NCI-H82 treated with DMSO at 0.1 percent for 48 hours (cell line): ENCODE results near the gene KRTAP2-3.
"Not testable (repeated sequence)": the region's sequence is repeated elsewhere in the genome, so short reads cannot be mapped to it uniquely, and the experiment has no call there.

Experiments used
- DNase-seq: peaks from one replicate; lab custom pipeline; 2025; ENCODE audit not compliant: unreplicated experiment; lab: John Stamatoyannopoulos, UW

KRTAP2-3 gene

DNA sequence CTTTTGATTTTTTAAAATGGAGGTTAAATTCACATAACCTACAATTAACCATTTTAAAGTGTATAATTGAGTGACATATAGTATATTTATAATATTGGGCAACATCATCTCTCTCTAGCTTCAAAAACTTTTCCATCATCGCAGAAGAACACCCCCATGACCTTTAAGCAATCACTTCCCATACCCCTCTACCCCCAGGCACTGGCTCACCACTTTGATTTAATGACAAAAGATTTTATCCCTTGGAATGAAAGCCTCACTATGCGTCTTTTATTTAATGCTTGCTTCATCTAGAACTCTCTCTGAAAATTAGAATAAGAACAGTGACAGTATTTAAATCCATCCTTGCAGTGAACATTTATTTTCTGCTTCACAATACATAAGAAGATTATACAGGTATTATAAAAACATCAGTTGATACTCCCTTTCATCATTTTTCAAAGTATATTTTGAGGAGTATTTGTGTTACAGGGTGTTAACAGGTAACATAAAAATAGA is 22.0 kb downstream of the KRTAP2-3 start:
- DNase-seq: no peak

- DNase-seq: not testable (repeated sequence)
These were observed 25.5 kb downstream of the KRTAP2-3 start, which contains the start of gene KRTAP1-3 for GRCh38 chr17:41034346-41034935. Gene KRTAP1-3, minus strand, starts transcription at chr17:41034874. Its CDS starts 53 bp downstream, at chr17:41034821.

DNA sequence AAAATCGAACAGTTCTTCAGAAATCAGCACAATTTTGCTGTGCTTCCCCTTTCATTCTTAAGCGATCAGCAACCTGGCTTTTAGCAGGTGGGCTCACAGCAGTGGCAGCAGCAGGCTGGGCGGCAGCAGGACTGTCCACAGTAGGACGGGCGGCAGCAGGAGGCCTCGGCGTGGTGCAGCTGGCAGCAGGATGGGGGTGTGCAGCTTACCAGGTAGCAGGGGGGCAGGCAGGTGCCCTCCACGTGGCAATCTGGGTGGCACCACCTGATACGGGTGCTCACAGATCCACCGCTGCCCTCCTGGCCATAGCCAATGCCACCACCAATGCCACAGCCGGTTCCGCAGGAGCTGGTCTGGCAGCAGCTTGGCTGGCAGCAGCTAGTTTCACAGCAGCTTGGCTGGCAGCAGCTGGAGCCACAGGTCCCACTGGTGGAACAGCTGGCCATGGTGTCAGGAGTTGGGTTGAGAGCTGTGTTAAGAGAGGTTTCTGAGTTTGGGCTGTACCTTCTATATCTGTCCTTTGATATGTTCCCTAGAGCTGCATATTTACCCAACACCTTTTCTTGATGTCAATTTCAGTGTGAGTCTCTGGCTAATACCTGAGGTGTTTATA is 30.2 kb downstream of the KRTAP2-3 start, which contains the start of gene KRTAP1-4:
Gene KRTAP1-4 (minus strand): TSS at position 563 of the 613 bp plus-strand sequence. CDS start 117 bp downstream, at position 446.
- DNase-seq: no peak

DNA sequence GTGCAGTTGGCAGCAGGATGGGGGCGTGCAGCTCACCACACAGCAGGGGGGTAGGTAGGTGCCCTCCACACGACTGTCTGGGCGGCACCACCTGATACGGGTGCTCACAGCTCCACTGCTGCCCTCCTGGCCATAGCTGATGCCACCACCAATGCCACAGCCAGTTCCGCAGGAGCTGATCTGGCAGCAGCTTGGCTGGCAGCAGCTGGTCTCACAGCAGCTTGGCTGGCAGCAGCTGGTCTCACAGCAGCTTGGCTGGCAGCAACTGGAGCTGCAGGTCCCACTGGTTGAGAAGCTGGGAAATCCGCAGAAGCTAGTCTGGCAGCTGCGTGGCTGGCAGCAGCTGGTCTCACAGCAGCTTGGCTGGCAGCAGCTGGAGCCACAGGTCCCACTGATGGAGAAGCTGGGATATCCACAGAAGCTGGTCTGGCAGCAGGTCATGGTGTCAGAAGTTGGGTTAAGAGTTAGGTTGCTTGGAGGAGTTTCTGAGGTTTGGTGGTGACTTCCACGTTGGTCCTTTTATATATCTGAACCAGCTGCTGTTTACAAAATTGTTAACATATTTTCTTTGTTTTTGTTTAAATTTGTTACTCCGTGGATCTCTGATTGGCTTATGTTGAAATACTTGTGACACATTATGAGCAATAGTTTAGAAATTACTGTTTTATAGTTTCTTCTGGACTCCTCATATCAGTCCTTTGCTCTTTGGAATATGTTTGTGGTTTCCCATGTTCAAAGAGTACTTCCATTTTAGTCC is 33.0 kb downstream of the KRTAP2-3 start, which contains the start of gene KRTAP1-5:
Gene KRTAP1-5 (minus strand): TSS at position 494 of the 757 bp plus-strand sequence. CDS start 53 bp downstream, at position 441.
- DNase-seq: no peak

GRCh38 chr17:41024697-41025096 is 35.2 kb downstream of the KRTAP2-3 start:
- DNase-seq: no peak

DNA sequence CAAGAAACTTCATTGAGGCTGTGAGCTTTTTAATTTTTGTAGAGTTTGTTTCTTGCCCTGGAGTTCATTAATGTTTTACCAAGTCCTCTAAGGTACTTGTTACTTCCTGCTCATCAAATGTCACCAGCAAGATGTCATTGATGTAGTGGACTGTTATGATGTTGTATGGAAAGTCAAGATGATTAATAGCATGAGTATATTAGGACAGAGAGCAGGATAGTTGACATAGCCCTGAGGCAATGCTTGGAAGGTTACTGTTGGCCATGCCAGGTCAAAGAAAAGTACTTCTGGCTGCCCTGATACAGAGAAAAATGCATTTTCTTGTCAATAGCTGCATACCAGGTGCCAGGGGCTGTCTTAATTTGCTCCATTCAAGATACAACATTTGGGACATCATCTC is 39.6 kb downstream of the KRTAP2-3 start:
- DNase-seq: no peak

DNA sequence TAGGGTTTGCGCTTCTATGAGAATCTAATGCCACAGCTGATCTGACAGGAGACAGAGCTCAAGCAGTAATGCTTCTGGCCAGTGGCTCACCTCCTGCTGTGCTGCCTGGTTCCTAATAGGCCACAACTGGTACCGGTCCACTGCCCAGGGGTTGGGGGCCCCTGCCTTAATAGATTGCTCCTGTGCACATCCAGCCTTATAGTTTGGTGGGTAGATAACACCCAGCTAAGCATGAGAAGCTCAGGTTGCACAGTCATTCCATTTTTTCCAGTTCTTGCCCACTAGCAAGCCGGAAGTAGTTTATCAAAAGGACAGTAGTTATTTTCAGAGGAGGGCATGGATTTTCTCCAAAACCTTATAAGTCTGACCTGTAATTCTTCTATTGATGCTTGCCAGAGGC is 40.5 kb downstream of the KRTAP2-3 start:
- no peak for DNase-seq

DNA sequence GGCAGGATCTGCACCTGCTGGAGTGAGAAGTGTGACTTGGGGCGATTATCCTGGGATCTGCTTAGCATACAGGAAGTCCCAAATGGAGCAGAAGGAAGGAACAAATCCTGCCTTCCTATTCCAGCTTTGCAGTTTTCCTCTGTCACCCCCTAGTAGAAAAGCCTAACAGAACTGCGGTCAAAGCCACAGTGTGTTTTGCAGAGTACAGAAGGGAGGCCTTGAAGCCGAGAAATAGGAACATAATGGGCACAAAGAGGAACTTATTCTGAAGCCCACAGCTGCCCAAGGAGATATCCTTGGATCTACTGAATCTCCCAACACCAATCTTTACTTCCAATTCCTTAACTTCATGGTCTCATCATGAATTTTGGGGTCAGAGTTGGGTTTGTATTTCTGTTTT is 41.4 kb downstream of the KRTAP2-3 start:
- DNase-seq: no peak

DNA sequence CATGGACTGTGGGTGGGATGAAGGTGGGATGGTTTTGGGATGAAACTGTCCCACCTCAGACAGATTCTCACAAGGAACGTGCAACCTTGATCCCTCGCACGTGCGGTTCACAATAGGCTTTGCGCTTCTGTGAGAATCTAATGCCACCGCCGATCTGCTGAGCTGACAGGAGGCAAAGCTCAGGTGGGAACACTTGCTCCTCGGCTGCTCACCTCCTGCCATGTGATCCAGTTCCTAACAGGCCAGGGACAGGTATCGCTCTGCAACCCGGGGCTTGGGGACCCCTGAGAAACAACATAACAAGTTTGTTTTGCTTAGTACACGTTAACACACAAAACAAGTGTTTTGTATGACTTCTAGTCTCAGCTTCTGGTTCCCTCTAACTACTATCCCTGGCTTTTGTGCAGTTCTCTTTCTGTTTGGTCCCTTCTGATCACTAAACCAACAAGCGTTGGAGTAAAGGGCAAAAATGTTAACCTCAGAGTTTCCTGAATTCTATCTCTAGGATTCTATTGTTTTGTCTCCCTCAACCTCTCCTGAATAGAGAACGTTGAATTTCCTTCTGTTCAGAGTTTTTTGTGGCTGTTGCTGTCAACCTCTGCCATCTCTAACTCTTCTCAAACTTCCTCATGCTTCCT is 43.2 kb downstream of the KRTAP2-3 start:
- no peak for DNase-seq

DNA sequence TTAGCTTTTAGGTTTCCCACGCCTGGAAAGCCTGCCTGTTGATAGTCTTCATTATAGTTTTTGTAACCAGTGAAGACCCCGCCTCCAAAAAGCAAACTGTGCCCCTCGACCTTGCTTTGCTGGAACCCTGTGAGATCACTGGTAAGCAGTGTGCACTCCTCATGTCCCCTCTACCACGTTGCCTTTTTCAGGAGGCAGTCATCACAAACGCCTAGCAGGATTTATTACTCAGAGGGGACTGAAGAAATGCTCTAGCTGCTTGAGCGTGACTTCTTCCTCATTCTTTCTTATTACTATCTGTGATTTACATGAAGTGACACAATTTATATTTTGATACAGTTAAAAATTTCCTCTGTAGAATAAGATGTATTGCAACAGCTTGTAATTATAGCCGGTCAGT is 44.5 kb downstream of the KRTAP2-3 start:
- DNase-seq: no peak

DNA sequence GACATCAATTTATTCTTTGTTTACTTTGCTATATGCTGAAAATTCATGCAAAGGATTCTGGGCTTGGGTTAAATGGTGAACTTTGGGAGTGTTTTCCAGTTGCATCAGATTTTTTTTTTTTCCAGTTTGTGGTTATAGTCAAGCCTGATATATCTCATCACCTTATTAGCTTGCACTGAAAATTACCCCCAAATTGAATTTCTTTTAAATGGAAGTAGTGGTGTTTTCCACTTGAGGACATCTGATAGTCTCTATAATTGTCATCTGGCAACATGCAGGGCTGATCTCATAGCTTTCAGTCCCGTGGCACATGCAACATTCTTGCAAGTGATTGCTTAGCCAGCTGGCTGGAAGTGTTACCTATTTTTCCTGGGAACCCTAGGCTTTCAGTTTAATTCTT is 46.3 kb downstream of the KRTAP2-3 start:
- no peak for DNase-seq

DNA sequence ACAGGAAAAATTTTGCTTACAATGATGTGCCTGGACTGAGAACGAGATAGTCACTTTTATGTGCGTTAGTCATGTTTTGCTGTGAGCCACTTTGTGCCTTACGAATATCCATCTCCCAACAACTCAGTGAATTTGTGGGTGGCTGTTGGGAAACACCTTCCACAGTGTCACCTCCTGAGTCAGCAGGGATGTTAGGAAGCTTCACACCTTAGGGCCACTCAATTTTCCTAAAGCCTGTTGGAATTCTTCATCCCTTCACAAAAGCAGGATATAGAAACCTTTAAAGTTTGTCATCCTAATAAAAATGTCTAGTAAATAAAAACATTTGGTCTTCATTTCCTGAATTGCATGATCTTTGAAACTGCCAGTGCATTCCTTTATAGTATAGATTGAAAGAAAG is 46.7 kb downstream of the KRTAP2-3 start:
- DNase-seq: no peak

DNA sequence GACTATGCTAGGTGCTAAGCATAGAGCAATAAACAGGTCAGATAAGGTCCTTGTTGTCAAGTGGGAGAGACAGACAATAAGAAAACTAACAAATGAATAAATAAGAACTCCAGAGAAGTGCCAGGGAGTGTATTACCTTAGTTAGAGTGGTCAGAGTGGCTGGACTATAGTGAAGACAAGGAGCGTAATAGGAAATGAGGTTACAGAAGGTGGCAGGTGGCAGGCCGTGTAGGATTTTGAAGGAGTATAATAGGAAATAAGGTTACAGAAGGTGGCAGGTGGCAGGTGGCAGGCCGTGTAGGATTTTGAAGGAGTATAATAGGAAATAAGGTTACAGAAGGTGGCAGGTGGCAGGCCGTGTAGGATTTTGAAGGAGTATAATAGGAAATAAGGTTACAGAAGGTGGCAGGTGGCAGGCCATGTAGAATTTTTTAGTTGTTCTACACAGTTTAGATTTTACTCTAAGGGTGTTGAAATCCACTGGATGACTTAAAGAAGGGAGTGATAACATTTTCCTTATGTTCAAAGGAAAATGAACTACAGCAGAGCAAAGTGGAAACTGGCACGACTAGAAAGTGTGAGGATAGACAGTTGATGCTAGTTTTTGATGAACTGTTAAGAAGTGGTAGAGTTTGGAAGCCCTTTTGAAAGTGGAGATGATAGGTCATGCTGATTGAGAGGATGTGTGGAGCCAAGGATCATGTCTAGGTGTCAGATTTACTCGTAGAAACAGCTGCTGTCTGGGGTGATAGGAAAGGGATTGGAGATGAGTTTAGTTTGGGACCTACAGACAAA is 47.4 kb downstream of the KRTAP2-3 start:
- no peak for DNase-seq

- DNase-seq: no peak
These were observed 49.5 kb downstream of the KRTAP2-3 start for GRCh38 chr17:41010441-41010840.

- no peak for DNase-seq
These were observed 50.0 kb downstream of the KRTAP2-3 start for GRCh38 chr17:41009936-41010335.

DNA sequence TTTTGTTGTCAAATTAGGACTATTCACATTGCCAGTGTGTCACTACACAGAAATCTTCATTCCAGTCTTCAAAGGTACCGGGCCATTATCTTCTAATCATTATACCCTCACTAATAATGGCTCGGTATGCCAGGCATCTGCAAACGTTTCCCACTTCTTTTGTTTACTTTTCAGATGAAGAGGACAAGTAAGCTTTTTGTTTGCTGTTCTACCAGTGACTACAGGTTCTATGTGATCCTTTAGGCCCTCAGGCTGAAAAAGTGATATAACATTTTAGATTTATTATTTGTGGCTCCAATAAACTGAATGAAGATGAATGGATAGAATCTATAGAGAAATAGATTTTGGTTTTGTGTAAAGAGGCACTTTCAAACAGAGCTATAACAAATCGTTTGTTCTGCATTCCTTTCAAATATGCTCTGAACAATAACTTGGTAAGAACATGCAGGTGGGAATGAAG is 50.6 kb downstream of the KRTAP2-3 start:
- DNase-seq: no peak
